GM19035 (cell line): ENCODE measurements around the gene TBX1.

Experiments
- ATAC-seq: cut with Tn5 transposase; IDR thresholded peaks from one replicate; pipeline ENCODE4 v1.9.1; 2021; ENCODE audit not compliant: unreplicated experiment

TBX1 gene

GRCh38 chr22:19797086-19798002 lies 36.8 kb downstream of the TBX1 start:
- no peak for ATAC-seq

- ATAC-seq, result no peak
Observed at GRCh38 chr22:19798003-19798665, 37.6 kb downstream of the TBX1 start.

GRCh38 chr22:19798891-19799293 lies 38.3 kb downstream of the TBX1 start:
- ATAC-seq, result no peak

DNA sequence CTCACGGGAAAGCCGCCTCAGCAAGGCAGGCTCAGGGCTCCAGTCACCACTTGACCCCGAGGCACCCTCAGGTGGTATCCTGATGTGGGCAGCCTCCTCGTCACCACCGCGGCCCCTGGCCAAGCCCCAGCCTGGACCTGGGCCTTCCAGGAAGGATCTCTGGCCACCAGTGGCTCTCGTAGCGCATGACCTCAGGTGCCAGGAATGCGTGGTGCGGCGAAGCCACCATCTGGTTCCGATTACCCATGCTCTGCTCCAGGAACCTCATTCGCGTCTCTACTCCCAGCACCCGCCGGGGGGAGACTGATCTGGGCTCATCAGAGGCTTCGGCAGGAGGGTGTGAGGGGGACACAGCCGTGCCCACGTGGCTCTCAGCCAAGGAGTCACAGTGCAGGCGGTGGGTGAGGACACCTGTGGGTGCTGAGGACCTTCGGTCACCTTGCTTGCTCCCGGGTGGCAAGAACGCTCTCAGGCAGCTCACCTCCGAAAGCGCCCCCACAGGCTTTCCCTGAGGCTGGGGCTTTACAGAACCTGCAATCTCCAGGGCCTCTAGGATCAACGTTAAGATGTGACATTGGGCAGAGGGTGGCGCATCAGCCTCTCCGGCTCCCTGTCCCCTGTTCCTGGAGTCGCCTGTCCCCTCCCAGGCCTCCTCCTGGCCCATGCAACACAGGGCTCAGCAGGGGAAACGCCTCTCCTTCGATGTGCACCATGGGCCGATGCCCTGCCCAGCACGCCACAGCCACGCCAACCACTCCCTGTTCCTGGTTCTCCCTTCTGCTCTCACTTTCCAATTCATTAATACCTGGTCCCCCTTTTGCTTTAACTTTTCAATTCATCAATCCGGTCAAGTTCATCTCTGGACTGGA lies 39.0 kb downstream of the TBX1 start:
- ATAC-seq, result no peak

- ATAC-seq, result no peak
Observed at GRCh38 chr22:19800306-19800705, 39.7 kb downstream of the TBX1 start.

DNA sequence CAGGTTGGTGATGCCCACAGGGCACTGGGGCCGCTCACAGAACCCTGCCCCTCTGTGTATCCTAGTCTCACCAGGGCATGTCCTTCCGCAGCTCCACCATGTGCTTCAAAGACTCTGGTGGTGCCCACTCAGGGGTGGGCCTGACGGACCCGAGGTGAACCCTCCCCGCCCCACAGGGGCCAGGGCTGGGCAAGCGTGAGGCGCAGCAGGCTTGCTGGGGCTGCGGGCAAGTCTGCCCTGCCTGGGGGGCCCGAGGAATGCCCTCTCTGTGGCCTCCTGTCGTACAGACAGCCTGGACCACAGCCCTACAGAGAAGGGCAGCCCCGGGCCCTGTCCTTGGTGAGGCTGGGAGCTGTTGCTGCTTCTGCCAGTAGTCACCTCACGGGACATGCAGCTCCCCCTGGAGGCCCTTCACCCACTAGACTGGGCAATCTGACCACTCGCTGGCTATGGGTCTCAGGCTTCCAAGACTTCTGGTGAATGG lies 40.2 kb downstream of the TBX1 start:
- no peak for ATAC-seq

GRCh38 chr22:19801340-19802000 lies 40.9 kb downstream of the TBX1 start:
- no peak for ATAC-seq

- ATAC-seq, result no peak
Observed at GRCh38 chr22:19802001-19802893, 41.7 kb downstream of the TBX1 start.

DNA sequence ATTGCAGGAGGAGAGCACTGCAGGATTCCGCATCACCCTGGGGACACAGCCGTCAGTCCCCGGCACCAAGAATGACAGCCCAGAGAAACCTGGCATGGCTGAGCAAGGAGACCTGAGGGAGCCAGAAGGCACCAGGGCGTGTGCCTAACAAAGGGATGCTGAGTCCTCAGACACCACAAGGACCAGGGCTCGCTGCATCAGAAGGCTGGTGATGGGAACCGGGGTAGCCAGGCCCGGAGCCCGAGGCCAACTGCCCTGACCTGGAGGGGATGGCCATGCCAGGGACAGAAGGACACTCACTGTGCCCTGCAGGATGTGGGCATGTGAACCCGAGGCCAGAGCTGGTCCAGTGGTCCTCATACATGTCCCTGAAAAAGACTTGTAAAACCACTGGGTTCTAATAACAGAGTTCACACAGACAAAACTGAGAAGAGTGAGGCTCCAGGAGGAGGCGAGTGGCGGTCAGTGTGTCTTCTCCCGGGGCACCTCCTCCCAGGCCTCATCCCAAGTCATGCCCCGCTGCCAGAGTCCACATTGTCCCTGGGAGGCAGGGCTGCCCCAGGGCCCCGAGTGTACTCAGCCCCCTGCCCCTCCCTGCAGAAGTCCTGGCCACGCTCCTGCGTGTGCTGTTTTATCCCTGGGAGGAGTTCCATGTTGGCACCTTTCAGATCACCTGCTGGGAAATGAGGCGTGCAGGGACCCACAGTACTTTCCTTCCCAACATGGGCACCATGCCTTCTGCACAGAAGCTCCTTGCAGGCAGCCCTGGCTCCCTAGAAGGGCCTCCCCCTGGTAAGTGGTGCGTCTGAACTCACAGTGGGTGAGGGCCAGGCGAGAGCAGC lies 42.5 kb downstream of the TBX1 start:
- ATAC-seq, result no peak

DNA sequence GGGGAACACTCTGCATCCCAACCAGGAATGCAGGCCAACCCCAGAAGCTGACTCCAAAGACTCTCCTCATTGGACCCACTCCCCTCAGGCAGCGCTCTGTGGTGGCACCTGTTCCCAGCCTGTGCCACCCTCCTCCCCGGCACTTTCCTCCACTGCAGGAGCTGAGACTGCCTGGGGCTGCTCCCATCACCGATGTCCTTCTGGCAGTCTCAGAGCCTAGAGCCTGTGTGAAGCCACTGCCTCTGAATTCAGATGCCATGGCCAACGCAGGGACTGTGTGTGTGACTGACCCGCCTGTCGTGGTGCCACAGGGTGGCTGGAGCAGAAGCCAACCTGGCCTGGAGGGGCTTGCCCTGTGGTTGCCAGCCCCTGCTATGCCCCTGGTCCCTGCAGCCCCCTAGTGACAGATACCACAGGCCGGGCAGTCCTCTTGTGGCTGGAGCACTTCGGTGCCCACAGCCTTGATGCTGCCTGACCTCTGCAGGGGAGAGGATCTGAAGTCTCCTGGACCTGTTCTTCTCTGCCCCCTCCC lies 43.2 kb downstream of the TBX1 start:
- ATAC-seq, result no peak

DNA sequence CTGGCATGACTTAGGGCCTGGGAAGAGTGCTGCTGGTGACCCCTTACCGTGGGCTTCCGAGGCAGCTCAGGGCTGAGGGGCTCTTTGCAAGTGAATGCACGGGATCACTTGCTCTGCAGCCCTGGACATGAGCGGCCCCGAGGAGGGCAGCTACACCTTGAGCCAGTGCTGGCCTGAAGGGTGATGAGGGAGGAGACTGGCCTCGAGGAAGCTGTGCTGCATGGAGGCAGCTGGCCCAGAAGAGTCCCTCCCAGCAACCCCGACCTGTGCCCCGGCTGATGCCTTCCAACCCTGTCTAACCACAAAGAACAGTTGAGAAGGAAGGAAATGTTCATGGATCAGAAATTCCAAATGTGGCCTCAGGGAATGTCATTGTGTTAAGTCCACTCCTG lies 45.2 kb downstream of the TBX1 start:
- no peak for ATAC-seq

GRCh38 chr22:19806213-19807160 lies 45.9 kb downstream of the TBX1 start:
- no peak for ATAC-seq

DNA sequence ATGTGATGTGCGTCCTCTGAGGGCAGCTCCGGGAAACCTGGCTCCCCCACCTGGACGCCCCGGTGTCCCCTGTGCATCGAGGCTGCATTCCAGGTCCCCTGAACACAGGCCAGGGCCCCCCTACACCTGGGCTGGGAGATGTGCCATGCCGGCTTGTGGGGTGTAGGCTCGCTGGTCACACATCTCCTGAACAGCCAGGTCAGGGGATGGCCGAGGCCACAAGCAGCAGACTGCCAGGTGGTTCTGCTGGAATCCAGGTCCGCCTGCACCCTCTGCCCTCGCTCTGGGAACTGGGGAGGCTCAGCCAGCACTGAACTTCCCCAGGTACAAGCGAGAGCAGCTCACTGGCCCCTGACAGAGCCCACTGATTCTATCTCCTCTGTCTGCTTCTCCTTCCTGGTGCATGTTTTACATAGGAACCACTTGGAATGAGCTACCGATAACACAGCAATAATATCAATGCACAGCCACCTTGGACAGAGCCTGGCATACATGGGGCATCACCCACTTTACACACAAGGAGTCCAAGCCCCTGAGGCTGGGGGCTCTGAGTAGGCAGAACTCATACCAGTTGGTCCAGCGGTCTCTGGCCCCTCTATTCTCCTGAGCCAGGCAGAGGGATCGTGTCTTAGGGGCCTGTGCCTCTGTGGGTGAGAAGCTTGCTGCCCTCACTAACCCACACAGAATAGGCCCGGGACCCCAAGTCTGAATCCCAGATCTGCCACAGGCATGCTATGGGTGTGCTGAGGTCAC lies 46.8 kb downstream of the TBX1 start:
- ATAC-seq, result no peak

DNA sequence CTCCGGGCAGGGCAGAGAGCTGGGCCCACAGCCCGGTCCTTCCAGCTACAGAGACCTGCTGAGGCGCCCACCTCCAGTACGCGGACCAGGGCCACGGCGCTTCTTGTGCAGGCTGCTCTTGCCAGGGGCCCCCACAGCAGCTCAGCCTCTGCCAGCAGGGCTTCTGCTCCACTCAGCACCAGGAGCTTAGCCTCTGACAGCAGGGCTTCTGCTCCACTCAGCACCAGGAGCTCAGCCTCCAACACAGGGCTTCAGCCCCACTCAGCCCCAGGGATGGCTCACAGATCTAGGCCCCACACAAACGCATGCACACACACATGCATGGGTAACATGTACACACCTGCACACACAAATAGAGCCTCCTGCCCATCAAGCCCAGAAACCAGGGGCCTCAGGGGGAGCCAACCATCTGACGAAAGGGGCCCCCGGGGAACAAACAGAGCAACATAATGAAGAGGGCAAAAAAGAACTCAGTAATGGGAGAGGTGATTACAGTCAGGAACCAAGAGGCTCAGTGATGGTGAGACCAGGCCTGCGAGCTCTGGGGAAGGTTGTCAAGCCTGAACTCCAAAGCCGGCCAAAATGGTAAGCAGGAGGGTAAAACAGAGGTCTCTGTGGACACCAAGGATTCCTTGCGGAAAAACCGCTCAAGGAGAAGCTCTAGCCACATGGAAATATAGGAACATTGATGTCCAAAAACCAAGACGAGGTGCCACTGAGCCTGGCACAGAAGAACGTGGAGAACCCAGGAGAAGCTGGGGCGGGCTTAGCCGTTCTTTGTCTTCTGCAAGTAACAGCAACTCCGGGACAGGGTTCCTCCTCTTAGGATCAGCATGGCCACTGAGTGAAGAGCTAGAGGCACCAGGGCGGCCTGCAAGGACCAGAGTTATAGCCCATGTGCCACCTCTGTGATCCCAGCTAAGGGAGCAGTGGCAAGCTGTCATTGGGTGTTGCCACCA lies 47.6 kb downstream of the TBX1 start:
- no peak for ATAC-seq

DNA sequence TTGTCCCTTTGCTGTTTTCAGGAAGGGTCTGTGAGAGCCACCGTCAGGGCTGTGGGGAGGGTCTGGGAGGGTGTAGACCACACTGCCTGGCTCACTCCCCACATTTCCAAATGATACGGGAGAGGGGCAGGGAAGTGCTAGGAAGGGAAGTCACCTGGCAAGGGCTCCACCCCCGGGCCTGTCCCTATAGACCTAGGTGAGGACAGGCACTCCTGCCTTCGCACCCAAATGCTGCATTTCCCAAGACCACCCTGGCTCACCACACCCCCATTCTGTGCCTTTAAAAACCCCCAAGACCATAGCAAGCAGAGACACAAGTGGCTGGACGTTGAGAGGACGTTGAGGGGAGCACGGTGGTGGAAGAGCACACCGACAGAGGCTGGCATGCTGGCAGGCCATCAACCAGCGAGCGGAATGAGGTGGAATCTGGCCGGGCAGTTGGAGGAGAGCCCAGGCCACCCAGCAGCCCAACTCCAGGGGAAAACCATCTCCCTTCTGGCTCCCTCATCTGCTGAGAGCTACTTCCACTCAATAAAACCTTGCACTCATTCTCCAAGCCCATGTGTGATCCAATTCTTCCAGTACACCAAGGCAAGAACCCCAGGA lies 48.4 kb downstream of the TBX1 start:
- ATAC-seq, result no peak
